HepG2 (cell line): Measurements from ENCODE around the gene UGT1A8. TPM values are rescaled to one million over a fixed set of nuclear protein-coding genes. Genes with fewer than 3 reads are reported as not detected.

Source experiments
- ATAC-seq: fragments of 200-7000 bp; cut with Tn5 transposase; 3 replicates; pipeline ENCODE4 v1.9.1; 2020; ENCODE audit warnings: mild to moderate bottlenecking, moderate library complexity
- BruUV-seq: library from RNA; stranded (reverse); fragments of 400-500 nt; replicated peaks from 2 replicates; lab custom pipeline; 2021; lab: Mats Ljungman, UMichigan
- CTCF ChIA-PET: fragments of 300-600 bp; formaldehyde crosslinking; extraction: SDS; loops from one replicate; lab custom pipeline; 2021; ENCODE audit warnings: low total read pairs, inconsistent platforms, low intra/inter-chr PET ratio; lab: Yijun Ruan, JAX
- POLR2A ChIA-PET: fragments of 350-600 bp; sonication (Branson Sonifier 250); formaldehyde crosslinking; loops from one replicate; lab custom pipeline; 2020; ENCODE audit warnings: antibody characterized with exemption, inconsistent platforms; lab: Yijun Ruan, JAX
- DNase-seq: peaks from one replicate; pipeline ENCODE4 v3.0.0-alpha.2; 2015; ENCODE audit warnings: low spot score
- FAIRE-seq: peaks from 3 replicates; lab custom pipeline; 2011; peaks lifted over from hg19 to GRCh38; lab: Jason Lieb, UNC
- H2AFZ ChIP-seq: one replicate; pipeline ENCODE4 v1.6.1; 2011; ENCODE audit warnings: low read length, inconsistent platforms
- H3K27ac ChIP-seq: fragments of 300-600 bp; 3 replicates; pipeline ENCODE4 v1.8.0; 2011; ENCODE audit warnings: mixed run types, mild to moderate bottlenecking, mixed read lengths, low read length, inconsistent platforms; ENCODE audit not compliant: insufficient read depth; ENCODE audit errors: extremely low read length
- H3K27me3 ChIP-seq, 2 experiments: fragments of 200-600 bp in 1 of 2; 2 replicates in 1 of 2; 3 replicates in 1 of 2; pipeline versions ENCODE4 v1.6.0 to v1.8.0; 2011; ENCODE audit warnings: low read length in 2 of 2, mild to moderate bottlenecking in 2 of 2, moderate library complexity in 2 of 2, inconsistent platforms in 1 of 2; ENCODE audit not compliant: insufficient read depth in 2 of 2, control insufficient read depth in 1 of 2
- H3K36me3 ChIP-seq, 2 experiments: fragments of 200-600 bp in 1 of 2; replicated peaks in 1 of 2; 2 replicates in 1 of 2; 3 replicates in 1 of 2; pipeline versions ENCODE4 v1.5.1 to v1.8.0; 2011; ENCODE audit warnings: low read length in 2 of 2, inconsistent platforms in 1 of 2; ENCODE audit not compliant: insufficient read depth in 2 of 2, control insufficient read depth in 1 of 2
- H3K4me1 ChIP-seq: 2 replicates; pipeline ENCODE4 v1.5.1; 2012; ENCODE audit warnings: low read length, inconsistent platforms; ENCODE audit not compliant: insufficient read depth
- H3K4me2 ChIP-seq: 2 replicates; pipeline ENCODE4 v1.6.0; 2011; ENCODE audit warnings: low read depth, low read length, inconsistent platforms
- H3K4me3 ChIP-seq, 3 experiments: fragments of 200-600 bp in 1 of 3; sonication (generic), shearing (Covaris generic) in 1 of 3; replicated peaks in 1 of 3; 2 replicates each; pipeline ENCODE4 v1.5.1; 2011 to 2016; ENCODE audit warnings: low read length in 3 of 3, inconsistent platforms in 2 of 3, low read depth in 2 of 3, mild to moderate bottlenecking in 2 of 3, control low read depth in 1 of 3, mixed read lengths in 1 of 3; ENCODE audit not compliant: insufficient read depth in 1 of 3
- H3K79me2 ChIP-seq: one replicate; pipeline ENCODE4 v1.6.1; 2011; ENCODE audit warnings: low read length, inconsistent platforms; ENCODE audit not compliant: insufficient read depth
- H3K9ac ChIP-seq: 2 replicates; pipeline ENCODE4 v1.6.0; 2011; ENCODE audit warnings: mild to moderate bottlenecking, low read depth, low read length, inconsistent platforms; ENCODE audit not compliant: insufficient read depth
- H3K9me3 ChIP-seq: 2 replicates; pipeline ENCODE4 v1.5.1; 2012; ENCODE audit warnings: mild to moderate bottlenecking, low read length
- H4K20me1 ChIP-seq: 2 replicates; pipeline ENCODE4 v1.6.0; 2011; ENCODE audit warnings: inconsistent platforms, mild to moderate bottlenecking, low read length, moderate library complexity; ENCODE audit not compliant: insufficient read depth
- CREM ChIP-seq, 2 experiments: sonication (generic) in 1 of 2; formaldehyde crosslinking in 1 of 2; IDR thresholded peaks; 2 replicates each; pipeline versions ENCODE4 v1.4.0 to v1.6.1; 2016 to 2020; ENCODE audit warnings: antibody characterized with exemption in 1 of 2, mild to moderate bottlenecking in 1 of 2, missing genetic modification reagents in 1 of 2
- FOXC1 ChIP-seq: sonication (generic); formaldehyde crosslinking; IDR thresholded peaks from 2 replicates; pipeline ENCODE4 v1.8.0; 2022; ENCODE audit warnings: mild to moderate bottlenecking, missing genetic modification reagents, borderline replicate concordance
- KAT7 ChIP-seq: IDR thresholded peaks from 2 replicates; pipeline ENCODE4 v1.6.1; 2018; ENCODE audit warnings: borderline replicate concordance, missing compliant biosample characterization
- KLF15 ChIP-seq: sonication (generic); formaldehyde crosslinking; IDR thresholded peaks from 2 replicates; pipeline ENCODE4 v1.8.1; 2023; ENCODE audit warnings: borderline replicate concordance, mild to moderate bottlenecking, inconsistent platforms, missing genetic modification reagents, mixed read lengths
- MEIS1 ChIP-seq: sonication (generic); formaldehyde crosslinking; IDR thresholded peaks from 2 replicates; pipeline ENCODE4 v1.9.0; 2021; ENCODE audit warnings: mild to moderate bottlenecking, missing genetic modification reagents, moderate library complexity, borderline replicate concordance
- MYC ChIP-seq: sonication (generic); formaldehyde crosslinking; IDR thresholded peaks from 2 replicates; pipeline ENCODE4 v1.9.0; 2021; ENCODE audit warnings: missing genetic modification reagents, borderline replicate concordance
- PHF20 ChIP-seq: sonication (generic); formaldehyde crosslinking; IDR thresholded peaks from 2 replicates; pipeline ENCODE4 v1.5.0; 2020; ENCODE audit warnings: mild to moderate bottlenecking, missing genetic modification reagents
- PITX1 ChIP-seq: sonication (generic); formaldehyde crosslinking; IDR thresholded peaks from 2 replicates; pipeline ENCODE4 v1.5.1; 2020; ENCODE audit warnings: mild to moderate bottlenecking, missing genetic modification reagents
- PPARG ChIP-seq: conservative IDR thresholded peaks from 2 replicates; pipeline ENCODE4 v1.6.1; 2016; ENCODE audit warnings: missing biosample characterization, missing genetic modification reagents
- RFX3 ChIP-seq: IDR thresholded peaks from 2 replicates; pipeline ENCODE4 v1.6.1; 2016; ENCODE audit warnings: missing biosample characterization, missing genetic modification reagents
- SIN3A ChIP-seq: IDR thresholded peaks from 2 replicates; pipeline ENCODE4 v1.6.1; 2011; ENCODE audit warnings: low read depth, mild to moderate bottlenecking, control low read depth, low read length, borderline replicate concordance
- SMYD3 ChIP-seq: sonication (generic); formaldehyde crosslinking; IDR thresholded peaks from 2 replicates; pipeline ENCODE4 v1.8.1; 2023; ENCODE audit warnings: mild to moderate bottlenecking, missing genetic modification reagents
- ZBTB34 ChIP-seq: sonication (generic); formaldehyde crosslinking; IDR thresholded peaks from 2 replicates; pipeline ENCODE4 v1.8.0; 2022; ENCODE audit warnings: mild to moderate bottlenecking, missing genetic modification reagents
- ZKSCAN1 ChIP-seq: fragments of 150-350 bp; IDR thresholded peaks from 2 replicates; pipeline ENCODE4 v1.6.1; 2014; ENCODE audit warnings: low read length
- ZKSCAN8 ChIP-seq: IDR thresholded peaks from 2 replicates; pipeline ENCODE4 v1.6.1; 2016; ENCODE audit warnings: borderline replicate concordance, missing genetic modification reagents, missing compliant biosample characterization
- ZNF446 ChIP-seq: sonication (generic); formaldehyde crosslinking; IDR thresholded peaks from 2 replicates; pipeline ENCODE4 v1.5.0; 2020; ENCODE audit warnings: mild to moderate bottlenecking, missing genetic modification reagents
- ZNF704 ChIP-seq: sonication (generic); formaldehyde crosslinking; IDR thresholded peaks from 2 replicates; pipeline ENCODE4 v1.8.1; 2023; ENCODE audit warnings: mild to moderate bottlenecking, inconsistent platforms, moderate library complexity, missing genetic modification reagents, borderline replicate concordance
- WGBS: methylation state at CpG from one replicate; pipeline ENCODE4 v1.1.6; 2017; ENCODE audit warnings: low lambda C conversion rate; 5-methylcytosine and 5-hydroxymethylcytosine counted together
- in situ Hi-C: cut with HindIII; loops from 2 replicates; pipeline ENCODE4 v1.10.0; 2017; ENCODE audit warnings: low pct_unique_long_range_greater_than_20kb; ENCODE audit not compliant: extremely low pct_ligation_motif_present
- intact Hi-C: fragments of 100-400 bp; cut with micrococcal nuclease; formaldehyde crosslinking; loops from one replicate; pipeline ENCODE4 v1.10.0; 2022; ENCODE audit not compliant: unreplicated experiment
- polyA plus RNA-seq, 8 experiments: library from polyadenylated mRNA; depleted of rRNA in 3 of 8; stranded (reverse) in 7 of 8; unstranded in 1 of 8; fragments of >200 nt; fragmentation: Illumina TruSeq in 4 of 8; extraction: Trizol in 4 of 8; gene quantifications; 2 replicates each; pipeline versions ENCODE4 v1.2.1 to v1.2.3, GENCODE V29; 2011 to 2016; ENCODE audit warnings: low read depth in 4 of 8, missing spikeins in 1 of 8, mixed read lengths in 1 of 8; ENCODE audit not compliant: insufficient read depth in 1 of 8
- total RNA-seq, 5 experiments: library from RNA; depleted of rRNA; stranded (reverse); fragments of >200 nt; fragmentation: Illumina TruSeq; extraction: Trizol; gene quantifications; 2 replicates each; pipeline ENCODE4 v1.2.3, GENCODE V29; 2016; ENCODE audit warnings: low read depth in 1 of 5

The UGT1A8 gene
- total and polyA plus RNA-seq, 2 of the 13 experiments (the other 11 are each of a cell fraction or from before 2014, with no cell fraction given), result not detected

GRCh38 chr2:233807966-233808935, 190.8 kb downstream of the UGT1A8 start:
- in situ Hi-C loops, result no loop called here
- TF ChIP-seq FOXC1 (no peak), CREM (IDR thresholded peaks at IDR 0.05) (no peak), CREM (CRISPR knock-in tag; IDR thresholded peaks at IDR 0.05) (no peak), KLF15 (no peak), PITX1 (CRISPR knock-in tag) (no peak), PHF20 (CRISPR knock-in tag) (no peak), ZNF704 (no peak), KAT7 (no peak), PPARG (CRISPR knock-in tag) (no peak), SMYD3 (CRISPR knock-in tag) (no peak), ZKSCAN8 (CRISPR knock-in tag) (no peak), MYC (CRISPR knock-in tag) (no peak), MEIS1 (CRISPR knock-in tag) (no peak), ZBTB34 (CRISPR knock-in tag) (no peak), RFX3 (no peak), ZKSCAN1 (no peak), SIN3A (no peak), ZNF446 (CRISPR knock-in tag) (no peak)
- Histone ChIP-seq H3K9me3 (no peaks in the 10 kb centered on the region), H3K9ac (no peak overlapping the region), H3K4me3 (no peak overlapping the region), H3K79me2 (no peaks in the 10 kb centered on the region), H3K27me3 (peaks cover 0 to 43% of the 10 kb centered on the region in 2 experiments; a peak in 3 of 5 replicates), H3K4me1 (no peaks in the 10 kb centered on the region), H3K4me2 (no peak overlapping the region), H2AFZ (no peak overlapping the region), H3K36me3 (no peaks in the 10 kb centered on the region), H4K20me1 (no peaks in the 10 kb centered on the region), H3K27ac (no peak overlapping the region)
- DNase-seq (no peak), ATAC-seq (no peak), FAIRE-seq (no peak)
- CTCF ChIA-PET, result no interaction called here
- POLR2A ChIA-PET, result no interaction called here
- 50% methylated on average over 9 of the region's 10 CpGs for WGBS
- intact Hi-C loops, result no loop called here
- no TSS peak for BruUV-seq
